Ramos (cell line): ENCODE measurements around the gene NUDT19.

Experiments used
- in situ Hi-C: fragments of 300-500 bp; cut with MboI; formaldehyde crosslinking; loops from one replicate; pipeline ENCODE4 v1.14.3; 2022; ENCODE audit warnings: low sequenced_read_pairs; ENCODE audit not compliant: unreplicated experiment

The NUDT19 gene

GRCh38 chr19:32751066-32751465, 59.4 kb downstream of the NUDT19 start:
- in situ Hi-C loops, result no loop called here

- in situ Hi-C loops, result no loop called here
Measured at GRCh38 chr19:32757189-32757588, 65.6 kb downstream of the NUDT19 start.
